ENCODE data around the gene DPF3. TPM values are rescaled to one million over a fixed set of nuclear protein-coding genes. Genes with fewer than 3 reads are reported as not detected.

DPF3 gene
- total RNA-seq, 4 donors from 2014 or later: under 0.01 to 2.7 (median 0.61) TPM; not detected in 1

GRCh38 chr14:72742838-72743195 is 151.1 kb downstream of the DPF3 start:
- Histone ChIP-seq H3K36me3 (no peaks in the 10 kb centered on the region), H3K4me3 (no peak overlapping the region), H3K27me3 (peaks cover 0 to 4% (median 0%) of the 10 kb centered on the region in 4 donors), H3K9me3 (no peaks in the 10 kb centered on the region), H3K4me1 (no peaks in the 10 kb centered on the region), H3K27ac (no peak overlapping the region)
- intact Hi-C loops (cut with DNase I): no loop called here
- WGBS, 2 donors: 80 to 88% methylated on average over 1 to 9 of the region's 10 CpGs
- no peak for DNase-seq
- TF ChIP-seq POLR2A (IDR thresholded peaks at IDR 0.05): no peak
- TF ChIP-seq, protein P1, sequence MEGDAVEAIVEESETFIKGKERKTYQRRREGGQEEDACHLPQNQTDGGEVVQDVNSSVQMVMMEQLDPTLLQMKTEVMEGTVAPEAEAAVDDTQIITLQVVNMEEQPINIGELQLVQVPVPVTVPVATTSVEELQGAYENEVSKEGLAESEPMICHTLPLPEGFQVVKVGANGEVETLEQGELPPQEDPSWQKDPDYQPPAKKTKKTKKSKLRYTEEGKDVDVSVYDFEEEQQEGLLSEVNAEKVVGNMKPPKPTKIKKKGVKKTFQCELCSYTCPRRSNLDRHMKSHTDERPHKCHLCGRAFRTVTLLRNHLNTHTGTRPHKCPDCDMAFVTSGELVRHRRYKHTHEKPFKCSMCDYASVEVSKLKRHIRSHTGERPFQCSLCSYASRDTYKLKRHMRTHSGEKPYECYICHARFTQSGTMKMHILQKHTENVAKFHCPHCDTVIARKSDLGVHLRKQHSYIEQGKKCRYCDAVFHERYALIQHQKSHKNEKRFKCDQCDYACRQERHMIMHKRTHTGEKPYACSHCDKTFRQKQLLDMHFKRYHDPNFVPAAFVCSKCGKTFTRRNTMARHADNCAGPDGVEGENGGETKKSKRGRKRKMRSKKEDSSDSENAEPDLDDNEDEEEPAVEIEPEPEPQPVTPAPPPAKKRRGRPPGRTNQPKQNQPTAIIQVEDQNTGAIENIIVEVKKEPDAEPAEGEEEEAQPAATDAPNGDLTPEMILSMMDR (IDR thresholded peaks at IDR 0.05): no peak

- DNase-seq: no peak
- H3K36me3 ChIP-seq: no peaks in the 10 kb centered on the region
- H3K27ac ChIP-seq: no peak overlapping the region
- no peak overlapping the region for H3K4me3 ChIP-seq
- no peaks in the 10 kb centered on the region for H3K9me3 ChIP-seq
- H3K4me1 ChIP-seq: no peaks in the 10 kb centered on the region
- peaks cover 0 to 4% (median 0%) of the 10 kb centered on the region in 4 donors for H3K27me3 ChIP-seq
- 91 to 100% methylated on average over 1 to 4 of the region's 27 CpGs for WGBS, 2 donors
- intact Hi-C loops (cut with DNase I): no loop called here
- no peak for TF ChIP-seq POLR2A (IDR thresholded peaks at IDR 0.05)
- TF ChIP-seq, protein P1 (IDR thresholded peaks at IDR 0.05): no peak
Observed at GRCh38 chr14:72742118-72742837, 151.6 kb downstream of the DPF3 start.

GRCh38 chr14:72741826-72742117 is 152.1 kb downstream of the DPF3 start:
- WGBS, 2 donors: no CpG with 5 or more reads among the region's 8 CpGs
- TF ChIP-seq POLR2A (IDR thresholded peaks at IDR 0.05): no peak
- TF ChIP-seq, protein P1 (IDR thresholded peaks at IDR 0.05): no peak

DNA sequence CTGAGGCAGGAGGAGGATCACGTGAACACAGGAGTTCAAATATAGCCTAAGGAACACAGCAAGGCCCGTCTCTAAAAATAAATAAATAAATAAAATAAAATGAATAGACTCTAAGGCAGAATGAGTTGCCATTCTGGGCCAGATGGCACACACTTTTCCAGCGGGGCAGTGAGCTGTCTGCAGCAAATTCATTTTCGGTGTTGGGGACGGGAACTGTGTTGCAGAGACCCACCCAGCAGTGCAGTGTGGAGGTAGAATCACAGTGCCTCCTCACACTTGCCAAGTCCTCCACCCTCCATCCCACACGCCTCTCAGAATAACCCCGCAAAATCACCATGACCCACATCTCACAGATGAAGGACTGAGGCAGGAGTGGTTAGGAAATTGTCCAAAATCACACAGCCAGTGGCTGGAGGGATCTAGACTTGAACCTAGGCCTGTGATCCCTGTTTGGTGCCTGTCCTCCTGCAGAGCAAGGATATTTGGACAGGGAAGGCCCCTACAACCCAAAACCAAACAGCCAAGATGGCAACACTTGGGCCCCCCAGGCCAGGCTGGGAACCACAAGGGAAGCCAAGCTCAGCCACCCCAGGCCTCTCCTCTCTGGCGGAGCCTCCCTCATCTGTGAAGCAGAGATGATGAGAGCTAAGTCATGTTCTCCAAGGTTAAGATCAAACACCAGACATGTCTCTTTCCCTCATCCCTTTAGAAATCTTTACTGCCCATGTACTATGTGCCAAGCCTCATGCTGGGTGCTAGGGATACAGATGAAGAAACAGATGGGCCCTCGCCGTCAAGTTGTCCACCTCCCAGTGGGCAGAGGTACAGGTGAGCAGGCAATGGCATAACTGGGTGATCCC is 152.7 kb downstream of the DPF3 start:
- no peaks in the 10 kb centered on the region for H3K36me3 ChIP-seq
- DNase-seq: no peak
- no peaks in the 10 kb centered on the region for H3K4me1 ChIP-seq
- no peak overlapping the region for H3K4me3 ChIP-seq
- TF ChIP-seq POLR2A (IDR thresholded peaks at IDR 0.05): no peak
- TF ChIP-seq, protein P1 (IDR thresholded peaks at IDR 0.05): no peak
- intact Hi-C loops (cut with DNase I): no loop called here
- no peak overlapping the region for H3K27ac ChIP-seq
- peaks cover 0 to 4% (median 0%) of the 10 kb centered on the region in 4 donors for H3K27me3 ChIP-seq
- WGBS, 2 donors: 90 to 95% methylated on average over 7 of the region's 10 CpGs
- H3K9me3 ChIP-seq: no peaks in the 10 kb centered on the region

More at GRCh38 chr14:72741826-72742117, 152.1 kb downstream of the DPF3 start:
- DNase-seq: no peak
- intact Hi-C loops (cut with DNase I): no loop called here
- Histone ChIP-seq H3K36me3 (no peaks in the 10 kb centered on the region), H3K9me3 (no peaks in the 10 kb centered on the region), H3K27ac (no peak overlapping the region), H3K4me1 (no peaks in the 10 kb centered on the region), H3K27me3 (peaks cover 0 to 4% (median 0%) of the 10 kb centered on the region in 4 donors), H3K4me3 (no peak overlapping the region)

DNA sequence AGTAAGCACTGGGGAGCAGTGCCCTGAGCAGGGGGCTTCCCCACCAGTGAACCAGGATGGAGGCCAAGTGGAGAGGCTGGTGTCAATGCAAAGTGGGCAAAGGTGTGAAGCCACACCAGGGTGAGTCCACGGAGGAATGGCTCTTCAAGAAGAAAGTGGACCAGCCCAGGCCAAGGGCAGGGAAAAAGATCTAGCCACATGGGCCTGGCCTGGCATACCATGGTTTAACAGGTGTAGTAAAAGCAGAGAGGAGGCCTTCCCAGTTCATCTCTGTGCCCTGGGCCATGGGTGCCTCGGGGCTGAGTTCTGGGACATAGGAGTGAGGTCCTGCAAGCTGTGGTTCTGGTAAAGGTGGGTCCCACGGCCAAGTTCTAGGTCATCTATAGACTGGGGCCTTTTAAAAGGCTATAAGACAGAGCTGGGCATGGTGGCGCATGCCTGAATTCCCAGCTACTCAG is 153.4 kb downstream of the DPF3 start:
- H3K36me3 ChIP-seq: no peaks in the 10 kb centered on the region
- WGBS, 2 donors: 89 to 92% methylated on average over 4 of the region's 4 CpGs
- H3K9me3 ChIP-seq: no peaks in the 10 kb centered on the region
- intact Hi-C loops (cut with DNase I): no loop called here
- peaks cover 0 to 4% (median 0%) of the 10 kb centered on the region in 4 donors for H3K27me3 ChIP-seq
- no peak overlapping the region for H3K4me3 ChIP-seq
- no peak overlapping the region for H3K27ac ChIP-seq
- no peak for DNase-seq
- TF ChIP-seq POLR2A (IDR thresholded peaks at IDR 0.05): no peak
- TF ChIP-seq, protein P1 (IDR thresholded peaks at IDR 0.05): no peak
- H3K4me1 ChIP-seq: no peaks in the 10 kb centered on the region

All from esophagus squamous epithelium (tissue), 5 donors.